NOMO-1 (cell line): Measurements from ENCODE around the gene DHX8.

Experiments
- DNase-seq, 2 experiments: peaks; one replicate each; lab custom pipeline; 2025; ENCODE audit not compliant: unreplicated experiment in 2 of 2; lab: John Stamatoyannopoulos, UW

The DHX8 gene

DNA sequence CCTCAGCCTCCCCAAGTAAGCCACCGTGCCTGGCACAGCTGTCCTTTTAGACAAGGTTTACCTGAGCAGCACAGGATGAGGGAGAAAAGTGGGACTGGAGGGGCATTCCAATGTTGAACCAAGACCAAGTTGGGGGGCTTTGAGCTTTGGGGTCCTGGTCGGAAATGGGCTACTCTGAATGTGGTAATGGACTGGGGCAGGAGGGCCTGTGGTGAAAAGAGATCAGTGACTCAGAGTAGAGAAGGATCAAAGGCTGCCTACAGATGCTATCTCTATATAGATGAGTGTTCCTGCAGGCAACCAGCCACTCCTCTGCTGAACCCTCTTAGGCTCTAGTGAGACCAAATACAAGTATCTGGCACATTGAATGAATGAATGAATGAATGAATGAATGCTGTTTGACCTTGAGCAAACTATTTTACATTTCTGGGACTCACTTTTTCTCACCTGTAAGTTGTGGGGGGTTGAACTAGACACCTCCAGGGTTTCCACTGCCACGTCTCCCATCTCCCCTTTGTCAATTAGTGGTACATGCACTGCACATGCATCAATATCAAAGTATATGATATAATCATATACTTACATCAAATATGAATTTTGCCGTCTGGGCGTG lies 88.7 kb downstream of the DHX8 start:
- no peak for DNase-seq

DNA sequence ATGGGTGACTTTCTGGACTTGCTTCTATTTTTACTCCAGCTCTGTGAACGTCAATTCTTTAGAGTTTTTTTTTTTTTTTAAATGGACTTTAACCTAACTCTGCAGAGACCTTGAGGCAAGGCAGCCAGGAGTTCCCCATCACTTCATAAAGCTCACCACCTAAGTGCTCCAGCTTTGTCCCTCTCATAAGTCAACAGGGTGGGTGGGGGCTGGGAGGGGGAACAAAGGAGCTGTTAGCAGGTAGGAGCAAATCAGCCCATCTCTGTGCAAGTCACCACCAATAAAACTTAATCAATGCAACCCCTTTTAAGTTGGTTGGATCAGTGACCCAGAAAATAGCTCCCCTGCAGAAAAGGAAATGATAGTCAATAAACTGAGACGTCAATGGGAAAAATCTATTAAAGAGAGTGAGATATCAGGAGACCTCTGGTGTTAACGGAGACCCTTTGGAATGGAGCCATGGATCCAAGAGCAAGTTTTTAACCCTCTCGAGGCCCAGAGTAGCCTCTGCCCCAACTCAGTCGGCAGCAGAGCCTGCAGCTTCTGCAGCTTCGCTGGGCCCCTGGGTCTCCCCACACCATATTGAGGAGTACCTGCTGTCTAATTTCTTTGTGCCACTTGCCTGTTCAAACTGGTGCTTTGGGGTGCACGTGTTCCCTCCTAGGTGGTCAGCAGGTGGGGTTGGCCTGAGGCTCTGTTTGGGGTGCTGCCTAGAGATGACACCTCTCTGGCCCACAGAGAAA lies 90.0 kb downstream of the DHX8 start:
- no peak for DNase-seq

DNA sequence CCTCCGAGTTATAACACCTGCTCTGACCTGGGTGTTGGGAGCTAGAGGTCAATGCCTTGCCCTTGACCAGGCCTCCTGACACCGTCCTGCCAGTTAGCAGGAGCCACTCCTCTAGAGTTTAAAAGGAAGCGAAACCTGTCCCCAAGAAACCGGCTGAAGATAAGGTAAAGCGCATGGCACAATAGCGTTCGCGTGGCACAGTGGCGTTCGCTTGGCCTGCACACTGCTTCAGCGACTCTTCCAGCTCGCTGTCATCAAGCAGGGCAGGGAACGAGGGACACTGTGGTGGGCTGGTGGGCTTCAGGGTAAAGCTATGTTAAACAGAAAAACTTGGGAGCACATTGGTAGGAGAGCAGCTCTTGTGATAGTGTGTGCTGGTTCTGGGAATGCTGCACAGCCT lies 90.6 kb downstream of the DHX8 start:
- peak; percentile 82 to 86 for DNase-seq

DNA sequence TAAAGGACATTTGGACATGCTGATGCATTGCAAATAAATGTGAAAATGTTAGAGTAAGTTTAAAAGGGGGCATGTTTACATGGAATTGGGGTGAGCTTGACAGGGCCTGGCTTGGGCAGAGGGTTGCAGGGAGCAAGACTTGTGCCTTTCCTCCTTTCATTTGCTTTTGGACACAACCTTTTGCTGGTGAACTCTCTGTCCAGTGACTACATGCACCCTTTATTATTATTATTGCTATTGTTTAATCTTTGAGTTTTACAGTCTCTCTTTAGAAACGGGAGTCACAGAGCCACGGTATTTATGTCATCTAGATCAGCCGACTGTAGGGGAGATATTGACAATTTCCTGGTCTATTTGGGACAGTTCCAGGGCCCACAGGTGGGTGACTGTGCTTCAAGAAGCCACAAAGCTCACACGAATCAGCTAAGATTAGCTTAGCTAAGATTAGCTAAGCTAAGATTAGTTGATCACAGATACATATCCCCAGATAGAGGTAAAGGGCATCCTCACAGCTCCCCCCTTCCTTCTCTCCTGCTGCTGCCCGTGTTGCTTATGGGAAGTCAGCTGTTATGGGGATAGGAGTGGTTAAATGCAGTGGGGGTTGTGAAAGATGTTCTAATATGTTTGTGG lies 91.2 kb downstream of the DHX8 start:
- DNase-seq, result no peak
